ENCODE measurements around the gene C1orf232. TPM values are rescaled to one million over a fixed set of nuclear protein-coding genes. Genes with fewer than 3 reads are reported as not detected.

C1orf232 gene
- total RNA-seq, 1 experiment from 2014 or later: not detected

- Histone ChIP-seq H3K4me1 (ENCODE audit: control insufficient read depth in 1 of 2, insufficient read depth in 2 of 2, low read length in 2 of 2) (peaks cover 13 to 40% of the 10 kb centered on the region in 2 experiments), H3K27me3 (ENCODE audit: insufficient read depth, low read length) (no peaks in the 10 kb centered on the region), H3K27ac (ENCODE audit: low read depth, low read length) (no peak overlapping the region), H3K9ac (ENCODE audit: low read length) (no peak overlapping the region), H3K9me2 (ENCODE audit: insufficient read depth) (no peaks in the 10 kb centered on the region), H3K79me2 (ENCODE audit: insufficient read depth, low read length) (peaks cover 4% of the 10 kb centered on the region; the same call in 1 of the 2 replicates), H3K36me3 (ENCODE audit: control insufficient read depth in 1 of 2, insufficient read depth in 2 of 2, low read length in 2 of 2) (no peaks in the 10 kb centered on the region), H4K20me1 (ENCODE audit: insufficient read depth) (peaks cover 3% of the 10 kb centered on the region; the same call in 1 of the 2 replicates), H3K4me2 (ENCODE audit: low read length) (peak overlapping the region; percentile 14; the same call in 1 of the 2 replicates), H2AFZ (ENCODE audit: low read depth, low read length, poor library complexity, severe bottlenecking) (no peak overlapping the region), H3K4me3 (replicated peaks in 1 of 2; ENCODE audit: low read depth in 1 of 2, low read length in 2 of 2) (no peak overlapping the region), H3K9me3 (ENCODE audit: control insufficient read depth in 1 of 2, insufficient read depth in 1 of 2, low read depth in 1 of 2, low read length in 2 of 2) (no peaks in the 10 kb centered on the region)
- ATAC-seq (no peak), DNase-seq (ENCODE audit: low read depth, low spot score) (no peak)
- ChIA-PET CTCF (interaction anchor here (0.8 to 2.0 kb wide), 3 partner anchors 43 to 107 kb away, joined by 4 to 6 read pairs (median 4); partner anchors contain the start of genes CEP85 and ZNF593), POLR2A (no interaction called here), RAD21 (ENCODE audit: low non-redundant PET in 1 of 2, low total read pairs in 2 of 2, uncharacterized antibody in 2 of 2, unreplicated experiment in 2 of 2) (no interaction called here)
- intact Hi-C loops (cut with micrococcal nuclease): no loop called here
- no TSS peak for BruUV-seq (replicated peaks)
- peak; percentile 24; the same call in 1 of the 2 replicates for TF ChIP-seq SP1 (IDR thresholded peaks at IDR 0.05; ENCODE audit: low read depth)
- TF ChIP-seq SIN3A (IDR thresholded peaks at IDR 0.05; ENCODE audit: low read depth): no peak
- no peak for TF ChIP-seq ZBTB33 (IDR thresholded peaks at IDR 0.05; ENCODE audit: extremely low read depth, insufficient replicate concordance, low read length)
- TF ChIP-seq YY1 (IDR thresholded peaks at IDR 0.05; ENCODE audit: extremely low read depth, insufficient replicate concordance, low read depth, low read length): no peak
- no peak for TF ChIP-seq TCF7L2 (IDR thresholded peaks at IDR 0.05; ENCODE audit: borderline replicate concordance, extremely low read depth, insufficient read depth, insufficient read length)
- no peak for TF ChIP-seq EZH2 (IDR thresholded peaks at IDR 0.05)
- peak; percentile 36; the same call in 1 of the 2 replicates for TF ChIP-seq CBX3 (IDR thresholded peaks at IDR 0.05; ENCODE audit: low read depth)
Measured at GRCh38 chr1:26126321-26127084, 42.3 kb downstream of the C1orf232 start.
